ENCODE results near the gene RIMS4.

The RIMS4 gene

GRCh38 chr20:44706301-44707017, 103.9 kb downstream of the RIMS4 start:
- Histone ChIP-seq H3K27me3 (ENCODE audit: control insufficient read depth in 1 of 2, insufficient read depth in 2 of 2, low read length in 2 of 2) (no peaks in the 10 kb centered on the region), H3K9ac (ENCODE audit: low read depth in 1 of 2, low read length in 2 of 2) (no peak overlapping the region), H3K36me3 (ENCODE audit: control insufficient read depth in 1 of 2, insufficient read depth in 2 of 2, low read length in 2 of 2) (no peaks in the 10 kb centered on the region), H3K27ac (ENCODE audit: low read depth, low read length) (no peak overlapping the region), H3K9me3 (ENCODE audit: control insufficient read depth in 1 of 2, low read length in 2 of 2) (no peaks in the 10 kb centered on the region), H3K4me3 (ENCODE audit: low read depth in 1 of 2, low read length in 2 of 2) (no peak overlapping the region), H3K4me1 (ENCODE audit: control insufficient read depth in 1 of 2, insufficient read depth in 2 of 2, low read length in 2 of 2) (peaks cover 0 to 4% of the 10 kb centered on the region in 2 donors)

GRCh38 chr20:44705364-44706094, 104.8 kb downstream of the RIMS4 start:
- no peak overlapping the region for H3K4me3 ChIP-seq (ENCODE audit: low read depth in 1 of 2, low read length in 2 of 2)
- no peak overlapping the region for H3K9ac ChIP-seq (ENCODE audit: low read depth in 1 of 2, low read length in 2 of 2)
- H3K9me3 ChIP-seq (ENCODE audit: control insufficient read depth in 1 of 2, low read length in 2 of 2): no peaks in the 10 kb centered on the region
- H3K27me3 ChIP-seq (ENCODE audit: control insufficient read depth in 1 of 2, insufficient read depth in 2 of 2, low read length in 2 of 2): no peaks in the 10 kb centered on the region
- H3K27ac ChIP-seq (ENCODE audit: low read depth, low read length): no peak overlapping the region
- H3K4me1 ChIP-seq (ENCODE audit: control insufficient read depth in 1 of 2, insufficient read depth in 2 of 2, low read length in 2 of 2): peaks cover 0 to 4% of the 10 kb centered on the region in 2 donors
- H3K36me3 ChIP-seq (ENCODE audit: control insufficient read depth in 1 of 2, insufficient read depth in 2 of 2, low read length in 2 of 2): no peaks in the 10 kb centered on the region

- no peaks in the 10 kb centered on the region for H3K36me3 ChIP-seq (ENCODE audit: control insufficient read depth in 1 of 2, insufficient read depth in 2 of 2, low read length in 2 of 2)
- H3K4me1 ChIP-seq (ENCODE audit: control insufficient read depth in 1 of 2, insufficient read depth in 2 of 2, low read length in 2 of 2): peaks cover 0 to 4% of the 10 kb centered on the region in 2 donors
- no peak overlapping the region for H3K27ac ChIP-seq (ENCODE audit: low read depth, low read length)
- H3K9me3 ChIP-seq (ENCODE audit: control insufficient read depth in 1 of 2, low read length in 2 of 2): no peaks in the 10 kb centered on the region
- H3K4me3 ChIP-seq (ENCODE audit: low read depth in 1 of 2, low read length in 2 of 2): no peak overlapping the region
- no peaks in the 10 kb centered on the region for H3K27me3 ChIP-seq (ENCODE audit: control insufficient read depth in 1 of 2, insufficient read depth in 2 of 2, low read length in 2 of 2)
- H3K9ac ChIP-seq (ENCODE audit: low read depth in 1 of 2, low read length in 2 of 2): no peak overlapping the region
These were observed 105.8 kb downstream of the RIMS4 start for GRCh38 chr20:44704551-44704971.

- H3K9ac ChIP-seq (ENCODE audit: low read depth in 1 of 2, low read length in 2 of 2): no peak overlapping the region
- no peaks in the 10 kb centered on the region for H3K36me3 ChIP-seq (ENCODE audit: control insufficient read depth in 1 of 2, insufficient read depth in 2 of 2, low read length in 2 of 2)
- no peak overlapping the region for H3K4me3 ChIP-seq (ENCODE audit: low read depth in 1 of 2, low read length in 2 of 2)
- H3K4me1 ChIP-seq (ENCODE audit: control insufficient read depth in 1 of 2, insufficient read depth in 2 of 2, low read length in 2 of 2): peaks cover 0 to 4% of the 10 kb centered on the region in 2 donors
- no peaks in the 10 kb centered on the region for H3K27me3 ChIP-seq (ENCODE audit: control insufficient read depth in 1 of 2, insufficient read depth in 2 of 2, low read length in 2 of 2)
- H3K9me3 ChIP-seq (ENCODE audit: control insufficient read depth in 1 of 2, low read length in 2 of 2): no peaks in the 10 kb centered on the region
- H3K27ac ChIP-seq (ENCODE audit: low read depth, low read length): no peak overlapping the region
These were observed 106.3 kb downstream of the RIMS4 start for GRCh38 chr20:44703956-44704488.

- no peak overlapping the region for H3K9ac ChIP-seq (ENCODE audit: low read depth in 1 of 2, low read length in 2 of 2)
- H3K4me3 ChIP-seq (ENCODE audit: low read depth in 1 of 2, low read length in 2 of 2): no peak overlapping the region
- no peaks in the 10 kb centered on the region for H3K9me3 ChIP-seq (ENCODE audit: control insufficient read depth in 1 of 2, low read length in 2 of 2)
- no peak overlapping the region for H3K27ac ChIP-seq (ENCODE audit: low read depth, low read length)
- peaks cover 0 to 4% of the 10 kb centered on the region in 2 donors for H3K4me1 ChIP-seq (ENCODE audit: control insufficient read depth in 1 of 2, insufficient read depth in 2 of 2, low read length in 2 of 2)
- H3K36me3 ChIP-seq (ENCODE audit: control insufficient read depth in 1 of 2, insufficient read depth in 2 of 2, low read length in 2 of 2): no peaks in the 10 kb centered on the region
- H3K27me3 ChIP-seq (ENCODE audit: control insufficient read depth in 1 of 2, insufficient read depth in 2 of 2, low read length in 2 of 2): no peaks in the 10 kb centered on the region
These were observed 107.0 kb downstream of the RIMS4 start for GRCh38 chr20:44703183-44703925.

- peaks cover 0 to 4% of the 10 kb centered on the region in 2 donors for H3K4me1 ChIP-seq (ENCODE audit: control insufficient read depth in 1 of 2, insufficient read depth in 2 of 2, low read length in 2 of 2)
- H3K4me3 ChIP-seq (ENCODE audit: low read depth in 1 of 2, low read length in 2 of 2): no peak overlapping the region
- H3K36me3 ChIP-seq (ENCODE audit: control insufficient read depth in 1 of 2, insufficient read depth in 2 of 2, low read length in 2 of 2): no peaks in the 10 kb centered on the region
- no peak overlapping the region for H3K9ac ChIP-seq (ENCODE audit: low read depth in 1 of 2, low read length in 2 of 2)
- H3K9me3 ChIP-seq (ENCODE audit: control insufficient read depth in 1 of 2, low read length in 2 of 2): no peaks in the 10 kb centered on the region
- H3K27me3 ChIP-seq (ENCODE audit: control insufficient read depth in 1 of 2, insufficient read depth in 2 of 2, low read length in 2 of 2): no peaks in the 10 kb centered on the region
- H3K27ac ChIP-seq (ENCODE audit: low read depth, low read length): no peak overlapping the region
These were observed 107.6 kb downstream of the RIMS4 start for GRCh38 chr20:44702776-44703175.

- Histone ChIP-seq H3K4me1 (ENCODE audit: control insufficient read depth in 1 of 2, insufficient read depth in 2 of 2, low read length in 2 of 2) (peaks cover 0 to 4% of the 10 kb centered on the region in 2 donors), H3K4me3 (ENCODE audit: low read depth in 1 of 2, low read length in 2 of 2) (no peak overlapping the region), H3K9me3 (ENCODE audit: control insufficient read depth in 1 of 2, low read length in 2 of 2) (no peaks in the 10 kb centered on the region), H3K27ac (ENCODE audit: low read depth, low read length) (no peak overlapping the region), H3K9ac (ENCODE audit: low read depth in 1 of 2, low read length in 2 of 2) (no peak overlapping the region), H3K36me3 (ENCODE audit: control insufficient read depth in 1 of 2, insufficient read depth in 2 of 2, low read length in 2 of 2) (no peaks in the 10 kb centered on the region), H3K27me3 (ENCODE audit: control insufficient read depth in 1 of 2, insufficient read depth in 2 of 2, low read length in 2 of 2) (no peaks in the 10 kb centered on the region)
These were observed 108.5 kb downstream of the RIMS4 start for GRCh38 chr20:44701858-44702256.

Measured in duodenal mucosa (tissue), 2 donors.